Erythroblast (primary cell): ENCODE data around the gene ID2.

Experiments
- GATA1 ChIP-seq: IDR thresholded peaks from 2 replicates; pipeline ENCODE4 v1.6.1; 2011; ENCODE audit warnings: low read depth, mild to moderate bottlenecking, control low read depth, low read length, moderate library complexity
- POLR2A ChIP-seq: IDR thresholded peaks from 2 replicates; pipeline ENCODE4 v1.6.1; 2011; ENCODE audit warnings: mild to moderate bottlenecking, low read length

DNA sequence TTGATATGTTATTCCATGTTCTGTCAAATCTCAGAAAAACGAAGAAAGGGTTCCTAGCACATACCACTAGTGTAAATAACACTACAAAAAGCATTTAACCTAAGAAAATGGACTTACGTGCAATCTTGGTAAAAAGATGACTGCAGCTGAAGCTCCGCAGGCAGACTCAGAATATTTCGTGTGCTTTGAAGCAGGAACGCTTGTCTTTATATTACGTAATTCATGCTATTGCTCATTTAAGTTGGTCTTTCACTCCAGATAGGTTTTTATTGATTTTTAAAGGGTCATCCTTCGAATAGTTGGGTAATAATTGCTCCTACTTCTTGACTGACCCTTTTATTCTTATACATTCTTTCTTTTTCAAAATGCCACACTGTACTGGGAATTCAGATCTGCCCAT is 44.0 kb downstream of the ID2 start:
- TF ChIP-seq POLR2A, result no peak
- TF ChIP-seq GATA1, result no peak
